AG09319 (cell line): Measurements from ENCODE around the gene MTHFD1L.

Experiments used
- DNase-seq: peaks from one replicate; pipeline ENCODE4 v3.0.0-alpha.2; 2010; ENCODE audit warnings: low read depth; ENCODE audit errors: extremely low read depth
- TF ChIP-seq, protein P1 (sequence below): IDR thresholded peaks from 2 replicates; pipeline ENCODE4 v1.5.1; 2011; ENCODE audit warnings: low read depth, mild to moderate bottlenecking, inconsistent platforms, low read length, moderate library complexity

Gene MTHFD1L

DNA sequence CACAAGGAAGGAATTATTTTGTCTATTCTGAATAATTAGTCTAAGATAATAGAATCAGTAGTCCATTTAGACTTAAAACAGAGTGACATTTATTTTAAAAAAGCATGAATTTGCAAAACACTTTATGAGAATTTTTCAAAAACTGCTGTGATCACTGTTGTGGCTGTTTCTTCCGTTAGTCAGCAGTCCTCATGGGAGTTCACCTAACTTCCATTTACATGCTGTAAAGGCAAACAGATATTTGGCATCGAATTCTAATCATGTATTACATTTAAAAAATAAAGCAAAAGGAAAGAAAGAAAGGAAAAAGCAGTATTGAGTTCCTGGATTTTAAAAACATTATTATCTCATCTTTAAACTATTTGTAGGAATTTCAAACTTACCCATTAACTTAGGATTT is 111.8 kb downstream of the MTHFD1L start:
- TF ChIP-seq, protein P1, sequence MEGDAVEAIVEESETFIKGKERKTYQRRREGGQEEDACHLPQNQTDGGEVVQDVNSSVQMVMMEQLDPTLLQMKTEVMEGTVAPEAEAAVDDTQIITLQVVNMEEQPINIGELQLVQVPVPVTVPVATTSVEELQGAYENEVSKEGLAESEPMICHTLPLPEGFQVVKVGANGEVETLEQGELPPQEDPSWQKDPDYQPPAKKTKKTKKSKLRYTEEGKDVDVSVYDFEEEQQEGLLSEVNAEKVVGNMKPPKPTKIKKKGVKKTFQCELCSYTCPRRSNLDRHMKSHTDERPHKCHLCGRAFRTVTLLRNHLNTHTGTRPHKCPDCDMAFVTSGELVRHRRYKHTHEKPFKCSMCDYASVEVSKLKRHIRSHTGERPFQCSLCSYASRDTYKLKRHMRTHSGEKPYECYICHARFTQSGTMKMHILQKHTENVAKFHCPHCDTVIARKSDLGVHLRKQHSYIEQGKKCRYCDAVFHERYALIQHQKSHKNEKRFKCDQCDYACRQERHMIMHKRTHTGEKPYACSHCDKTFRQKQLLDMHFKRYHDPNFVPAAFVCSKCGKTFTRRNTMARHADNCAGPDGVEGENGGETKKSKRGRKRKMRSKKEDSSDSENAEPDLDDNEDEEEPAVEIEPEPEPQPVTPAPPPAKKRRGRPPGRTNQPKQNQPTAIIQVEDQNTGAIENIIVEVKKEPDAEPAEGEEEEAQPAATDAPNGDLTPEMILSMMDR, result no peak
- DNase-seq, result no peak

DNA sequence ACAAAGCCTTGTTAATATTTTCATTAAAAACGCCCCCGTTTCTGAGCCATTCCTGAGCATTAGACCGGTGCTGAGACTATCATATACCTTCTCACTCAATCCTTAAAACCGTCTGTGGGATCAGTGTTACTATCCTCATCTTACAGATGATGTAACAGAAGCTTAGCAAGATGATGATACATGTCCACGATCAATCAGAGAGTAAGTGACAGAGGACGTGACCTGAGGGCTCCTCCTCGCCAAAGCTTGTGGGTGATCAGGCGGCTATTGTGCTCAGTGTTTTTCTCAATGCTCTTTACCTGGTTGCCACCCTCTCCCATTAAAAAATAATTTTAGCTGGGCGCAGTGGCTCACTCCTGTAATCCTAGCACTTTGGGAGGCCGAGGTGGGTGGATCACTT is 113.1 kb downstream of the MTHFD1L start:
- no peak for DNase-seq

DNA sequence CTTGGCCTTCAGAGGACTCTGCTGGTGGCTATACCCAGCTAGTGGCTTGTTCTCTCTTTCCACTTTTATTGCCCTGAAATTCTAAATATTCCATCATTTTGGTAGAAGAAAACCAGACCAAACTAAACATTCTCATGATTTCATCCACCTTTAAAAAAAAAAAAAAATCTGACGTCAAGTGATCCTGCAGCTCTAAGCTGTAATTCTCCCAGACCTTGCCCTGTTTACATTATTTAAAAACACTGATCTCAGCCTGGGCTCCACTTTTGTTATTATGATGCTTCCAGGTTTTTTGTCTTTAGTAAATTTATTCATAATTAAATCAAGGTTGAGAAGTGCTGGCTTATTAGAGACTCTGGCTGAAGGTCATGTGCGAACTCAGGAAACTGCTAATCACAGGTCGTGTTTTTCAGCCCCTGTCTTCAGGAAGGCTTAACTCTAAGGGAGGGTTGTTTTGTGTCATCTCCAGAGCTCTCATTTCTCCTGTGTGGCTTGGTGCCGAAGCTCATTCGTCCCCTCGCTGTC is 114.4 kb downstream of the MTHFD1L start:
- TF ChIP-seq, protein P1, result no peak
- no peak for DNase-seq

More for the DNA sequence above, 113.1 kb downstream of the MTHFD1L start:
- TF ChIP-seq, protein P1, result no peak

DNA sequence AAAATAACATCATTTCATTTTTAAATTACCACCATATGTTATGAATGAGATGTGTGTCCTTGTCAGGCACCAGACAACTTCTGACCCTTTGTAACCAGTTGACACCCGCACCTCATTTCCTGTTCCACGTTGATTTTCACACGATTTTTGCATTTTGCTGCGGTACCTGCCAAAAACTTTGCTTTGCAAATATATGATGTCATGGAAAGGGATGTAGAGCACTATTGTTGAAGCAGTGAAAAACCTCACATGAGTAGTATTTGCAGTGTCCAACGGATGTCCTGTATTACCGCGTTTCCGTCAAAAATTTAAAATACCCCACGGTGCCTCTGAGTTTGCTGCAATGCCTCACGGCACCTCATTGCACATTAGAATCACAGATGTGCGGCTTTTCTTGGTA is 115.6 kb downstream of the MTHFD1L start:
- no peak for DNase-seq
- TF ChIP-seq, protein P1, result no peak

DNA sequence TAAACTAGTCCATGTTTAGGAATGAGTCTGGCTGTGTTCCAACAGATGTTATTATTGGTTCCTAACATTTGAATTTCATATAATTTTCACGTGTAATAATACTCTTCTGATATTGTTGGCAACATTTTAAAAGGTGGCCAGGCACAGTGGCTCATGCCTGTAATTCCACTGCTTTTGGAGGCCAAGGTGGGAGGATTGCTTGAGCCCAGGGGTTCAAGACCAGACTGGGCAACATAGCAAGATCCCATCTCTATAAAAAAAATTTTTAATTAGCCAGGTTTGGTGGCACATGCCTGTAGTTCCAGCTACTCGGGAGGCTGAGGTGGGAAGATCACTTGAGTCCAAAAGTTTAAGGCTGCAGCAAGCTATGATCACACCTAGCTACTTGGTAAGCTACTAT is 116.2 kb downstream of the MTHFD1L start:
- TF ChIP-seq, protein P1, result no peak
- no peak for DNase-seq

DNA sequence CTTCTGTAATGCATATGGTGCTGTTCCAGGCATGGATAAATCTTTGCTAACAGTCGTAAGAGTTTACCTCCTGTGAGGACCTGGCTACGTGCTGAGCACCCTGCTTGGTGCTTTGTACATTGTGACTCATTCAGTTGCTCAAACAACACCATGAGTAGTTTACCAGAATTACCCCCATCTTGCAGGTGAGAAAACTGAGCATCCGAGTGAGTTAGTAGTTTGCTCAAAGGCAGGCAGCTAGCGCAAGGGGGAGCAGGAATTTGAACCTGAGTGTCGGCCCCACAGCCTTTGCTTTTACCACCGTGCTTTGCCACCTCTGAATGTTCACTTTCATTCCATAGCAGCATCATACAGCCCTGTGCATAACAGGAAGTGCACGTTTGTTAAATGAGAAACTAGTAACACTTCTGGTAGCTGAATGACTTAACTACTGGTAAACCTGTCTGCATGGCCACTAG is 121.9 kb downstream of the MTHFD1L start:
- TF ChIP-seq, protein P1, result no peak
- DNase-seq, result no peak

DNA sequence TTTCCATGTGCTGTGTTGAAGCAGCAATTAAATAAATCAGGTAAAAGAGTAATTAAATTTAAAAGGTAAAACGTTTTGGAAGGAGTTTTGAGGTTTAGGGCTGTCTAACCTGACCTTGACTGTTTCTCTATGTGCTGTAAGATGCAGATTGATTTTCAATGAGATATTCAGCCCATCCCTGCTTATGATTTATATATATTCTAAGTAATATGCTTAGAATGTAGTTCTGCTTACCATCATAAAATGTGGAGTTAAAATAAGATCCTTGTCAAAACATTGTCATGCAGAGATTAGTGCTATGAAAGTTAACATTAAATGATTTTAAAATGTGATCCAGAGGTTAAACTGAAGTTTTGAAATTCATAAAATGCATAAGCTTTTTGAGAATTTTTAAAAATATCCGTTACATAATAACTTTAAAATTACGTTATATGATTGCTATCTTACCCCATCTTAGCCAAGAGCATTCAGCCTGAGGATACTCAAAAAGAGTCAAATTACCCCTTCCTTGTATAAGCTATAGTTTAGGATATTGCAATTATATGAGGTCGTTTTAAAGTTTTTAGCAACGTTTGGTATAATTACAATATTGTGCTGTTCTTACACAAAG is 122.5 kb downstream of the MTHFD1L start:
- DNase-seq, result no peak
- TF ChIP-seq, protein P1, result no peak
